Keratinocyte (primary cell): ENCODE data around the gene METTL9. TPM values are rescaled to one million over a fixed set of nuclear protein-coding genes. Genes with fewer than 3 reads are reported as not detected.
"Not testable (repeated sequence)": the region's sequence is repeated elsewhere in the genome, so short reads cannot be mapped to it uniquely, and the experiment has no call there.

Experiments used
- DNase-seq: peaks from one replicate; pipeline ENCODE4 v3.0.0-alpha.2; 2011; ENCODE audit warnings: low read depth, missing footprints, low spot score
- FAIRE-seq: peaks from 2 replicates; lab custom pipeline; 2011; peaks lifted over from hg19 to GRCh38; lab: Jason Lieb, UNC
- H2AFZ ChIP-seq: 2 replicates; pipeline ENCODE4 v1.6.0; 2012; ENCODE audit warnings: low read length, control low read depth, inconsistent platforms; ENCODE audit not compliant: control insufficient read depth
- H3K27ac ChIP-seq: 2 replicates; pipeline ENCODE4 v1.5.1; 2011; ENCODE audit warnings: low read length; ENCODE audit not compliant: control insufficient read depth, insufficient read depth
- H3K27me3 ChIP-seq: 3 replicates; pipeline ENCODE4 v1.6.0; 2011; ENCODE audit warnings: low read length; ENCODE audit not compliant: control insufficient read depth, insufficient read depth; ENCODE audit errors: extremely low read depth
- H3K36me3 ChIP-seq, 2 experiments: 2 replicates in 1 of 2; 3 replicates in 1 of 2; pipeline ENCODE4 v1.5.1; 2011; ENCODE audit warnings: low read length in 2 of 2, mild to moderate bottlenecking in 1 of 2; ENCODE audit not compliant: control insufficient read depth in 2 of 2, insufficient read depth in 2 of 2; ENCODE audit errors: extremely low read depth in 1 of 2
- H3K4me1 ChIP-seq: 3 replicates; pipeline ENCODE4 v1.5.1; 2011; ENCODE audit warnings: low read length; ENCODE audit not compliant: control insufficient read depth, insufficient read depth; ENCODE audit errors: extremely low read depth
- H3K4me2 ChIP-seq: 3 replicates; pipeline ENCODE4 v1.6.0; 2011; ENCODE audit warnings: low read depth, low read length; ENCODE audit not compliant: control insufficient read depth, insufficient read depth; ENCODE audit errors: extremely low read depth
- H3K4me3 ChIP-seq, 3 experiments: fragments of 200-600 bp in 1 of 3; sonication (generic) in 1 of 3; 2 replicates in 2 of 3; 3 replicates in 1 of 3; pipeline ENCODE4 v1.5.1; 2011 to 2016; ENCODE audit warnings: low read length in 3 of 3, mild to moderate bottlenecking in 3 of 3, control low read depth in 2 of 3, inconsistent platforms in 1 of 3, low read depth in 1 of 3, mixed read lengths in 1 of 3, mixed run types in 1 of 3, moderate library complexity in 1 of 3; ENCODE audit not compliant: control insufficient read depth in 2 of 3, insufficient read depth in 2 of 3; ENCODE audit errors: extremely low read depth in 1 of 3
- H3K79me2 ChIP-seq: 2 replicates; pipeline ENCODE4 v1.6.0; 2012; ENCODE audit warnings: low read length; ENCODE audit not compliant: control insufficient read depth, insufficient read depth
- H3K9ac ChIP-seq: 3 replicates; pipeline ENCODE4 v1.6.0; 2011; ENCODE audit warnings: low read length; ENCODE audit not compliant: control insufficient read depth, insufficient read depth; ENCODE audit errors: extremely low read depth
- H3K9me1 ChIP-seq: 3 replicates; pipeline ENCODE4 v1.6.0; 2011; ENCODE audit warnings: low read length; ENCODE audit not compliant: control insufficient read depth, insufficient read depth; ENCODE audit errors: extremely low read depth
- H3K9me3 ChIP-seq: 2 replicates; pipeline ENCODE4 v1.5.1; 2012; ENCODE audit warnings: low read depth, low read length; ENCODE audit not compliant: control insufficient read depth
- H4K20me1 ChIP-seq: 3 replicates; pipeline ENCODE4 v1.6.0; 2011; ENCODE audit warnings: low read length; ENCODE audit not compliant: control insufficient read depth, insufficient read depth; ENCODE audit errors: extremely low read depth
- EZH2 ChIP-seq: IDR thresholded peaks from one replicate; pipeline ENCODE4 v1.6.1; 2012; ENCODE audit warnings: inconsistent platforms, mild to moderate bottlenecking, low read length, moderate library complexity
- dilution Hi-C: fragments of 300-500 bp; cut with MboI; formaldehyde crosslinking; loops from one replicate; pipeline ENCODE4 v1.7.0; 2020; ENCODE audit warnings: low sequenced_read_pairs; ENCODE audit not compliant: extremely low pct_ligation_motif_present
- polyA plus RNA-seq, 5 experiments: library from polyadenylated mRNA; depleted of rRNA in 3 of 5; stranded (reverse) in 3 of 5; stranded (forward) in 1 of 5; unstranded in 1 of 5; fragments of >200 nt; gene quantifications; 1 replicate in 1 of 5; 2 replicates in 3 of 5; 3 replicates in 1 of 5; pipeline versions ENCODE4 v1.2.1 to v1.2.3, GENCODE V29; 2011 to 2012; ENCODE audit warnings: missing spikeins in 2 of 5, low read depth in 1 of 5, low replicate concordance in 1 of 5
- TF ChIP-seq, protein P1 (sequence below), 3 experiments: IDR thresholded peaks in 1 of 3; conservative IDR thresholded peaks in 1 of 3; optimal IDR thresholded peaks in 1 of 3; 2 replicates in 2 of 3; 3 replicates in 1 of 3; pipeline versions ENCODE3 to v1.5.1; 2011; ENCODE audit warnings: low read length in 3 of 3, mild to moderate bottlenecking in 3 of 3, moderate library complexity in 2 of 3, control low read depth in 1 of 3, inconsistent platforms in 1 of 3; ENCODE audit not compliant: insufficient read depth in 2 of 3; ENCODE audit errors: extremely low read depth in 1 of 3

The METTL9 gene
- polyA plus RNA-seq, 1 donor (not counting 4 experiments of a cell fraction or from before 2014, with no cell fraction given), result 108 TPM

DNA sequence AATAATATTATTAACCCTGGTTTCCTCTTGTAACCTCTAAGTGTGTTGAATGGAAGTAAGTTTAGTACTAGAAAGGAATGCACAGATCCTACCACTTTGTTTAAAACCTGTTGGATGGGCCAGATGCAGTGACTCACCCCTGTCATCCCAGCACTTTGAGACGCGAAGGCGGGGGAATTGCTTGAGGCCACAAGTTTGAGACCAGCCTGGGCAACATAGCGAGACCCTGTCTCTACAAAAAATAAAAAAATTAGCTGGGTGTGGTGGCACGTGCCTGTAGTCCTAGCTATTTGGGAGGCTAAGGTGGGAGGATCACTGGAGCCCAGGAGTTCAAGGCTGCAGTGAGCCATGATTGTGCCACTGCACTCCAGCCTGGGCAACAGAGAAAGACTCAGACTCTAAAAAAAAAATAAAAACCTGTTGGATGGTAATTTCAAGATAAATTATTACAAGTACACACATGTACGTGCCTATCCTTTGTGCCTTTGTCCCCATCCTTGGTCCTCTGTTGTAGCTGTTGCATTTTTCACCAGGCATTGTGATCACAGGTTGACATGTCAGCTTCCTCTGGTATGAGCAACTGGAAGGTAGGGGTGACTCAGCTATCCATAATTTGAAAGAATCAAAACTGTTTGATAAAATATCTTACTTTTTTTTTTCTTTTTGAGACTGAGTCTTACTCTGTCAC lies 30.7 kb upstream of the METTL9 start:
- no peaks in the 10 kb centered on the region for H3K9me3 ChIP-seq
- H3K27me3 ChIP-seq, result no peaks in the 10 kb centered on the region
- no peaks in the 10 kb centered on the region for H3K9me1 ChIP-seq
- H3K4me1 ChIP-seq, result peaks cover 7% of the 10 kb centered on the region
- no peak overlapping the region for H3K27ac ChIP-seq
- H3K9ac ChIP-seq, result no peak overlapping the region
- no peaks in the 10 kb centered on the region for H3K79me2 ChIP-seq
- H3K4me3 ChIP-seq, result no peak overlapping the region
- DNase-seq, result no peak
- H2AFZ ChIP-seq, result no peak overlapping the region
- H3K4me2 ChIP-seq, result no peak overlapping the region
- TF ChIP-seq, protein P1, sequence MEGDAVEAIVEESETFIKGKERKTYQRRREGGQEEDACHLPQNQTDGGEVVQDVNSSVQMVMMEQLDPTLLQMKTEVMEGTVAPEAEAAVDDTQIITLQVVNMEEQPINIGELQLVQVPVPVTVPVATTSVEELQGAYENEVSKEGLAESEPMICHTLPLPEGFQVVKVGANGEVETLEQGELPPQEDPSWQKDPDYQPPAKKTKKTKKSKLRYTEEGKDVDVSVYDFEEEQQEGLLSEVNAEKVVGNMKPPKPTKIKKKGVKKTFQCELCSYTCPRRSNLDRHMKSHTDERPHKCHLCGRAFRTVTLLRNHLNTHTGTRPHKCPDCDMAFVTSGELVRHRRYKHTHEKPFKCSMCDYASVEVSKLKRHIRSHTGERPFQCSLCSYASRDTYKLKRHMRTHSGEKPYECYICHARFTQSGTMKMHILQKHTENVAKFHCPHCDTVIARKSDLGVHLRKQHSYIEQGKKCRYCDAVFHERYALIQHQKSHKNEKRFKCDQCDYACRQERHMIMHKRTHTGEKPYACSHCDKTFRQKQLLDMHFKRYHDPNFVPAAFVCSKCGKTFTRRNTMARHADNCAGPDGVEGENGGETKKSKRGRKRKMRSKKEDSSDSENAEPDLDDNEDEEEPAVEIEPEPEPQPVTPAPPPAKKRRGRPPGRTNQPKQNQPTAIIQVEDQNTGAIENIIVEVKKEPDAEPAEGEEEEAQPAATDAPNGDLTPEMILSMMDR (optimal IDR thresholded peaks at IDR 0.05 in 1 of 3, IDR thresholded peaks at IDR 0.05 in 1 of 3, conservative IDR thresholded peaks at IDR 0.05 in 1 of 3; ENCODE audit: extremely low read depth in 1 of 3, insufficient read depth in 2 of 3, low read length in 3 of 3), result no peak
- TF ChIP-seq EZH2, result no peak
- dilution Hi-C loops, result no loop called here
- no peak for FAIRE-seq
- H3K36me3 ChIP-seq, result no peaks in the 10 kb centered on the region
- H4K20me1 ChIP-seq, result no peaks in the 10 kb centered on the region

DNA sequence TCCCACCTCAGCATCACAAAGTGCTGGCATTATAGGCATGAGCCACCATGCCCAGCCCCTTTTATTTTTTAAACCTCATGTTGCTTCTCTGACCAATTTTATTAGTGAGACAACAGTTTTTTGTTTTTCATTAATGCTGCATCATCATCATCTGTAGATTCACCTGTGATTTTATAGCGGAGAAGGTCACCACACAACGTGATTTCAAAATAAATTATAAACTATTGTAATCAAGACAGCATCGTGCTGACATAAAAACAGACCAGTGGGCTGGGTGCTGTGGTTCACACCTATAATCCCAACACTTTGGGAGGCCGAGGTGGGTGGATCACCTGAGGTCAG lies 28.7 kb upstream of the METTL9 start:
- DNase-seq (no peak), FAIRE-seq (no peak)
- H3K4me1 ChIP-seq, result peaks cover 7% of the 10 kb centered on the region
- no peaks in the 10 kb centered on the region for H3K36me3 ChIP-seq
- H3K79me2 ChIP-seq, result no peaks in the 10 kb centered on the region
- H3K27me3 ChIP-seq, result no peaks in the 10 kb centered on the region
- H2AFZ ChIP-seq, result no peak overlapping the region
- dilution Hi-C loops, result no loop called here
- no peak overlapping the region for H3K9ac ChIP-seq
- no peak overlapping the region for H3K4me3 ChIP-seq
- no peaks in the 10 kb centered on the region for H4K20me1 ChIP-seq
- TF ChIP-seq EZH2, result no peak
- TF ChIP-seq, protein P1 (optimal IDR thresholded peaks at IDR 0.05 in 1 of 3, IDR thresholded peaks at IDR 0.05 in 1 of 3, conservative IDR thresholded peaks at IDR 0.05 in 1 of 3; ENCODE audit: extremely low read depth in 1 of 3, insufficient read depth in 2 of 3, low read length in 3 of 3), result no peak
- no peaks in the 10 kb centered on the region for H3K9me1 ChIP-seq
- no peak overlapping the region for H3K4me2 ChIP-seq
- no peaks in the 10 kb centered on the region for H3K9me3 ChIP-seq
- H3K27ac ChIP-seq, result no peak overlapping the region

DNA sequence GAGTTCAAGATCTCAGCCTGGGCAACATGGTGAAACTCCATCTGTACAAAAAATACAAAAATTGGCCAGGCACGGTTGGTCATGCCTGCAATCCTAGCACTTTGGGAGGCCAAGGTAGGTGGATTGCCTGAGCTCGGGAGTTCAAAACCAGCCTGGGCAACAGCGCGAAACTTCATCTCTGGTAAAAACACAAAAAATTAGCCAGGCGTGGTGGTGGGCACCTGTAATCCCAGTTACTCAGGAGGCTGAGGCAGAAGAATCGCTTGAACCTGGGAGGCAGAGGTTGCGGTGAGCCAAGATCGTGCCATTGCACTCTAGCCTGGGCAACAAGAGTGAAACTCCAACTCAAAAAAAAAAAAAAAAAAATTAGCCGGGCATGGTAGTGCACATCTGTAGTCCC lies 25.9 kb upstream of the METTL9 start:
- H3K4me3 ChIP-seq, H3K9ac ChIP-seq, H3K4me1 ChIP-seq, H3K36me3 ChIP-seq, FAIRE-seq, H3K27ac ChIP-seq, H3K9me3 ChIP-seq, H3K27me3 ChIP-seq, H3K4me2 ChIP-seq, H3K79me2 ChIP-seq, H4K20me1 ChIP-seq, H2AFZ ChIP-seq, DNase-seq, dilution Hi-C loops, H3K9me1 ChIP-seq: not testable (repeated sequence)
